ENCODE results near the gene PPP2R1B.

The PPP2R1B gene

GRCh38 chr11:111814106-111814505 lies 47.9 kb upstream of the PPP2R1B start:
- Histone ChIP-seq H3F3A (ENCODE audit: control insufficient read depth, insufficient read depth) (no peaks in the 10 kb centered on the region), H3K36me3 (ENCODE audit: control insufficient read depth, low read length) (peaks cover 20% of the 10 kb centered on the region), H3K27ac (ENCODE audit: low read depth, low read length) (no peak overlapping the region), H3K9me3 (ENCODE audit: control insufficient read depth, insufficient read depth, low read length) (no peaks in the 10 kb centered on the region), H3K79me2 (ENCODE audit: control insufficient read depth, low read length) (no peaks in the 10 kb centered on the region), H3K27me3 (ENCODE audit: control insufficient read depth, low read length) (no peaks in the 10 kb centered on the region), H3K9me2 (replicated peaks; ENCODE audit: control insufficient read depth, low read length) (no peaks in the 10 kb centered on the region), H3K4me1 (ENCODE audit: control insufficient read depth, low read length) (peaks cover 8% of the 10 kb centered on the region), H3K4me2 (ENCODE audit: low read length) (no peak overlapping the region), H4K20me1 (ENCODE audit: control insufficient read depth, insufficient read depth, low read depth, low read length) (no peaks in the 10 kb centered on the region), H3K4me3 (ENCODE audit: low read length) (no peak overlapping the region)
- no peak for TF ChIP-seq CTCF (IDR thresholded peaks at IDR 0.05; ENCODE audit: low read depth, low read length, poor library complexity, severe bottlenecking)
- TF ChIP-seq EZH2phosphoT487 (IDR thresholded peaks at IDR 0.05; ENCODE audit: borderline replicate concordance, low read length) = no peak

- Histone ChIP-seq H4K20me1 (ENCODE audit: control insufficient read depth, insufficient read depth, low read depth, low read length) (no peaks in the 10 kb centered on the region), H3K79me2 (ENCODE audit: control insufficient read depth, low read length) (no peaks in the 10 kb centered on the region), H3K9me2 (replicated peaks; ENCODE audit: control insufficient read depth, low read length) (no peaks in the 10 kb centered on the region), H3F3A (ENCODE audit: control insufficient read depth, insufficient read depth) (no peaks in the 10 kb centered on the region), H3K4me1 (ENCODE audit: control insufficient read depth, low read length) (peaks cover 8% of the 10 kb centered on the region), H3K36me3 (ENCODE audit: control insufficient read depth, low read length) (peaks cover 28% of the 10 kb centered on the region), H3K27me3 (ENCODE audit: control insufficient read depth, low read length) (no peaks in the 10 kb centered on the region), H3K9me3 (ENCODE audit: control insufficient read depth, insufficient read depth, low read length) (no peaks in the 10 kb centered on the region), H3K4me3 (ENCODE audit: low read length) (no peak overlapping the region), H3K27ac (ENCODE audit: low read depth, low read length) (no peak overlapping the region), H3K4me2 (ENCODE audit: low read length) (no peak overlapping the region)
- TF ChIP-seq CTCF (IDR thresholded peaks at IDR 0.05; ENCODE audit: low read depth, low read length, poor library complexity, severe bottlenecking) = no peak
- TF ChIP-seq EZH2phosphoT487 (IDR thresholded peaks at IDR 0.05; ENCODE audit: borderline replicate concordance, low read length) = no peak
These were observed 46.0 kb upstream of the PPP2R1B start for GRCh38 chr11:111812211-111812610.

GRCh38 chr11:111811445-111811844 lies 45.3 kb upstream of the PPP2R1B start:
- Histone ChIP-seq H3K9me3 (ENCODE audit: control insufficient read depth, insufficient read depth, low read length) (no peaks in the 10 kb centered on the region), H3K9me2 (replicated peaks; ENCODE audit: control insufficient read depth, low read length) (no peaks in the 10 kb centered on the region), H3K27me3 (ENCODE audit: control insufficient read depth, low read length) (no peaks in the 10 kb centered on the region), H3K4me1 (ENCODE audit: control insufficient read depth, low read length) (peaks cover 8% of the 10 kb centered on the region), H3K36me3 (ENCODE audit: control insufficient read depth, low read length) (peaks cover 28% of the 10 kb centered on the region), H4K20me1 (ENCODE audit: control insufficient read depth, insufficient read depth, low read depth, low read length) (no peaks in the 10 kb centered on the region), H3F3A (ENCODE audit: control insufficient read depth, insufficient read depth) (no peaks in the 10 kb centered on the region), H3K4me3 (ENCODE audit: low read length) (no peak overlapping the region), H3K27ac (ENCODE audit: low read depth, low read length) (no peak overlapping the region), H3K4me2 (ENCODE audit: low read length) (no peak overlapping the region), H3K79me2 (ENCODE audit: control insufficient read depth, low read length) (no peaks in the 10 kb centered on the region)
- no peak for TF ChIP-seq CTCF (IDR thresholded peaks at IDR 0.05; ENCODE audit: low read depth, low read length, poor library complexity, severe bottlenecking)
- TF ChIP-seq EZH2phosphoT487 (IDR thresholded peaks at IDR 0.05; ENCODE audit: borderline replicate concordance, low read length) = no peak

- Histone ChIP-seq H3K9me3 (ENCODE audit: control insufficient read depth, insufficient read depth, low read length) (no peaks in the 10 kb centered on the region), H3K36me3 (ENCODE audit: control insufficient read depth, low read length) (peaks cover 37% of the 10 kb centered on the region), H3K4me1 (ENCODE audit: control insufficient read depth, low read length) (peaks cover 6% of the 10 kb centered on the region), H3K4me3 (ENCODE audit: low read length) (no peak overlapping the region), H3K9me2 (replicated peaks; ENCODE audit: control insufficient read depth, low read length) (no peaks in the 10 kb centered on the region), H3K4me2 (ENCODE audit: low read length) (no peak overlapping the region), H3K79me2 (ENCODE audit: control insufficient read depth, low read length) (no peaks in the 10 kb centered on the region), H4K20me1 (ENCODE audit: control insufficient read depth, insufficient read depth, low read depth, low read length) (no peaks in the 10 kb centered on the region), H3K27me3 (ENCODE audit: control insufficient read depth, low read length) (no peaks in the 10 kb centered on the region), H3F3A (ENCODE audit: control insufficient read depth, insufficient read depth) (no peaks in the 10 kb centered on the region), H3K27ac (ENCODE audit: low read depth, low read length) (no peak overlapping the region)
- TF ChIP-seq CTCF (IDR thresholded peaks at IDR 0.05; ENCODE audit: low read depth, low read length, poor library complexity, severe bottlenecking) = no peak
- TF ChIP-seq EZH2phosphoT487 (IDR thresholded peaks at IDR 0.05; ENCODE audit: borderline replicate concordance, low read length) = no peak
These were observed 42.6 kb upstream of the PPP2R1B start for GRCh38 chr11:111808834-111809233.
